KBM-7 (cell line): Measurements from ENCODE around the gene POC1A.

Source experiments
- DNase-seq: peaks from one replicate; pipeline ENCODE4 v3.0.0-alpha.2; 2015
- in situ Hi-C: fragments of 300-500 bp; cut with MboI; formaldehyde crosslinking; loops from 2 replicates; pipeline ENCODE4 v1.14.3; 2020; ENCODE audit warnings: low sequenced_read_pairs, low pct_unique_long_range_greater_than_20kb, mixed read lengths

Gene POC1A

DNA sequence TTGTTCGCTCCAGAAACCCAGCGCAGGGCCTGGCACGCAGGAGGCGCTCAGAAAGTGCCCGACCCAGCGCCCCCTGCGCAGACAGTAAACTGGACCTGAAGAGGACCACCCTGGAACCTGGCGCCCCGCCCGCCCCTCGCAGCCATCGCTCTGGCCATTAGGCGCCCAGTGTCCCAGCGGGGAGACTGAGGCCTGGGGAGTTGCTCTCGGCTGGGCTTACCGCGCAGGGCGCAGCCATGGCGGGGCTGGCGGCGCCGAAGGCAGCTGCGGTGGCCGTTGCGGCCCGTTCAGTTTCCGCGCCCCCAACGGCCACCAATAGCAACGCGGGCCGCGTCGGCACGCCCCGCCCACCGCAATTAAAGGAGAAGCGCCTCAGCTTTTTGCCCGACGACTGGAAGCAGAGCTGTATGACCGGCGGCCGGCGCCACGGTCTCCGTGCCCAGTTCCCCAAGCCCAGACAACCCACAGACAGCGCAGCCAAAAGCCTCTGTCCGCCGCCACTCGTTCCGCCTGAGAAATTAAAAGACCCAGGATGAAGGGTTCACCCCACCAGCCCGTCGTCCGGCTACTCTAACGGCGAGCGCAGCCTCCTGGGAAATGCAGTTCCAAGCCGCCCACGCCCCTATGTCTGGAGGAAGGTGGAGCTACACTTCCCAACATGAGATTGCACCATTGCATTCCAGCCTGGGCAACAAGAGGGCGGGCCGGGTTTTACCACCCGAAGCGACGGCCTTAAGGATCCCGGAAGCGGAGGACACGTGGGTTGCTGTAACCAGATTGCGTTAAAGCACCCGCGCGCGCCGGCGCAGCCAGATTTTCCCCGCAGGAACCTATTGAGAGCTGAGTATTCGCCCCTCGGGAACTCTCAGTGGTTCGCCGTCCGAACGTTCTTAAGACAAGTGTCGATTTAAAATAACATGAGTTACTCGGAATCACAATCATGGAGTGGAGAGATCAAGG, at the start of gene POC1A:
Gene POC1A, minus strand, starts transcription at position 289 of the 960 bp plus-strand sequence. Its CDS starts 51 bp downstream, at position 238.
- in situ Hi-C loops = no loop called here
- peak; percentile 98 for DNase-seq

DNA sequence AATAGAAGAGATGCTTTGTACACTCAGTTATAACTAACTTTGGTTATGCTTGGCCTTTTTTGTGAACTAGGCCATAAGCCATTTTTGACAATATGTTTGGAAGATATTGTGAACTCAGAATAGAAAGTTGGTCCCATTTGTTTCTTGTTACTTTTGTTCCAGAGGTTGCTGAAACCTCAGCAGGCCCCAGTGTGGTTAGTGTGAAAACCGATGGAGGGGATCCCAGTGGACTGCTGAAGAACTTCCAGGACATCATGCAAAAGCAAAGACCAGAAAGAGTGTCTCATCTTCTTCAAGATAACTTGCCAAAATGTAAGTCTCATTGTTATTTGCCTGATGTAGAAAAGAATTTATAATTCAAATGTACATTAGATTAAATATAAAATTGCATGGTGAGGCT, 49.5 kb upstream of the POC1A start:
- in situ Hi-C loops = no loop called here
- no peak for DNase-seq

- in situ Hi-C loops = no loop called here
- peak; percentile 84 for DNase-seq
Measured at GRCh38 chr3:52202384-52203077, 48.3 kb upstream of the POC1A start.

- no peak for DNase-seq
- in situ Hi-C loops = no loop called here
Measured at GRCh38 chr3:52200981-52201679, 46.9 kb upstream of the POC1A start.

DNA sequence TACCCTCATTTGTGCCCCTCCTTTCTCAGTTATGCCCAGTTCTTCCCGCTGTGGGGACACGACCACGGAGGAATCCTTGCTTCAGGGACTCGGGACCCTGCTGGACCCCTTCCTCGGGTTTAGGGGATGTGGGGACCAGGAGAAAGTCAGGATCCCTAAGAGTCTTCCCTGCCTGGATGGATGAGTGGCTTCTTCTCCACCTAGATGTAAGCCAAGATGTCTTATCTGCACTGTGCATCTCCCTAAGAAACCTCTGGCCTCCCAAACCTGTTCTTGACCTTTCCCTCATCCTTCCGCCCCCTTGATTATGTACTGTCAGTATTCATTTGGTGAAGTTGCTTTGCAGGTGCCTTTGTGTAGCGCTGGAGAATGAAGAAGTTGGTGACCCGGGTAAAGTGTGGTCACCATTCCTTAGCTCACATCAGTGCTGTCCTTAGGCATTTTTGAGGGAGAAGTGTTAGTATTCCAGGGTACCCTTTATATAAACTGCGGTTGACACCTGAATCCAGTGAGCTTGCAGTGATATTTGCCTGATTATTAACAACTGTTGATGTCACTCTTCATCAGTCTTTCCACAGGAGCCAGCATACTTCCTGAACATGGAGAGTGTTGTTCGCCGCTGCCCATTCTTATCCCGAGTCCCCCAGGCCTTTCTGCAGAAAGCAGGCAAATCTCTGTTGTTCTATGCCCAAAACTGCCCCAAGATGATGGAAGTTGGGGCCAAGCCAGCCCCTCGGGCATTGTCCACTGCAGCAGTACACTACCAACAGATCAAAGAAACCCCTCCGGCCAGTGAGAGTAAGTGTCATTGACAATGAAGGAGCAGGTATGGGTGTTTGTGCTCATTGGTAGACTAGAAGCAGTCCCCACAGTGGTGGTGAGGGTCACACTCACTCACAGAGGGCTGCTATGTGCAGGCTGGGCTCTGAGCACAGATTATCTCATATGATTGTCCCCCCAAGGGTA, 44.7 kb upstream of the POC1A start:
- DNase-seq = no peak
- in situ Hi-C loops = no loop called here

DNA sequence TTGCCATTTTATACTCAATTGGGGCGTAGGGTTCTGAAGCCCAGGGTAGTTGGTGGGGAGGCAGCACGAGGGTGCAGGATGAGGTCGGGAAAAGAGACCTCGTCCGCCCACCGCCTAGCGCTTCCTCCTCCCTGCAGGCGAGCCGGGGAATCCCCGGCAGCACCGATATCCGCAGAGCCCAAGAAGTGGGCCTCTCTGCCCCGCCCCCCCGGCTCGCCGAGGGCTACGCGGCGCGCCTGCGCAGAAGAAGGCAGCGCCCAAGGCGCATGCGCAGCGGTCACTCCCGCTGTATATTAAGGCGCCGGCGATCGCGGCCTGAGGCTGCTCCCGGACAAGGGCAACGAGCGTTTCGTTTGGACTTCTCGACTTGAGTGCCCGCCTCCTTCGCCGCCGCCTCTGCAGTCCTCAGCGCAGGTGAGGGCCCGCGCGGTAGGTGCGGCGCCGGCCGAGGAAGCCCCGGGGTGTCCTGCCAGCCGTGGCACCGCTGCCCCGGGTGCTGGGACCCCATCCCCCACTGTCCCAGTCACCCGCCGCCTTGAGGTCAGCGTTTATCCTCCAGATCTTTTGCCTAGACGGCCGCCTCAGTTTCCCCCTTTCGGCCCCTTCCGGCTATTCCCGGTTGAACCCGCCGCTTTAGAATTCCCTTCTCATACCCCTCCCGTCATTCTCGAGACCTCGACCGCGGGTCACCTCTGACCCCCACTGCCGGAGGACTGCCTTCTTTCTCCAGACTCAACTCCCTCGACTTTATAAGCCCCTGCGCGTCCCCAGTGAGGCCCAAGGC, 43.8 kb upstream of the POC1A start, which contains the start of gene ALAS1:
Gene ALAS1, plus strand, starts transcription at position 319 of the 784 bp plus-strand sequence. CDS start 1,082 bp downstream, outside the sequence.
- in situ Hi-C loops = no loop called here
- peak; percentile 95 for DNase-seq

GRCh38 chr3:52197499-52197841, 43.2 kb upstream of the POC1A start:
- no peak for DNase-seq
- in situ Hi-C loops = no loop called here

- in situ Hi-C loops = no loop called here
- DNase-seq = no peak
Measured at GRCh38 chr3:52196977-52197376, 42.8 kb upstream of the POC1A start.

DNA sequence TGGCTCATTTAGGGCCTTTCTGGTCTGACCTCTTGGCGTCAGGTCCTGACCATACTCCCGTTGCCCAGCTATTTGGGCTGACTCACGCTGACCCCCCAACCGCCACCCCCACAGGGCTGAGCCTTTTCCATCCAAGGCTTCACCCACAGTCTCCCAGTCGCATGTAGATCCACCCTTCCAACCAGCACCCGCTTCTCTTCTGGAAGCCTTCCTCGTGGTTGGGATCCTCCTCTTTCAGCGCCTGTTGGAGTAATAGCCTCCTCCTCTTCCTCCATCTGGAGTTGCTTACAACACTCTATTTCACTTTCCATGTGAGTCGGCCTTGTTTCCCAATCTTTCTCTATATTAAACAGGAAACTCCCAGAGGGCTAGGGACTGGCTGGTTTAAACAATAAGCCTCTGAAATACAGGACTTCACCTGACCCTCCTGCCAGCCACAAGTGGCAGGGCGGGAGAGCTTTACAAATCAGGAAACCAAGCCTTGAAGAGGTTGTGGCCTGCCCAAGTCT, 41.7 kb upstream of the POC1A start:
- in situ Hi-C loops = no loop called here
- DNase-seq = no peak

DNA sequence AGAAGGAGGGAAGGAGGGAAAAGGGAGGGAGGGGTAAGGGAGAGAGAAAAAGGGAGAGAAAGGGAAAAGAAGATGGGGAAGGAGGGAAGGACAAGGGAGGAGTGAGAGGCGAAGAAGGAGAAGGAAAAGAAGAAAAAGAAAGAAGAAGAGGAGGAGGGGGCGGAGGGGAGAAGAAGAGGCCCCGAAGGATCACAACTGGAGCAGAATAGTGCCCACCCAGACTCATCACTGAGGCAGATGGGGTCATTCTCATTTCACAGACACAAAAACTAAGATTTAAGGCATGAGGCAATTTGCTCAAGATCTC, 41.0 kb upstream of the POC1A start:
- DNase-seq = no peak
- in situ Hi-C loops = no loop called here

GRCh38 chr3:52194485-52195290, 40.5 kb upstream of the POC1A start:
- in situ Hi-C loops = no loop called here
- no peak for DNase-seq

- in situ Hi-C loops = no loop called here
Measured at GRCh38 chr3:52193065-52193464, 38.8 kb upstream of the POC1A start.

GRCh38 chr3:52191663-52192062, 37.4 kb upstream of the POC1A start:
- no peak for DNase-seq
- in situ Hi-C loops = no loop called here

More at GRCh38 chr3:52193065-52193464, 38.8 kb upstream of the POC1A start:
- no peak for DNase-seq

DNA sequence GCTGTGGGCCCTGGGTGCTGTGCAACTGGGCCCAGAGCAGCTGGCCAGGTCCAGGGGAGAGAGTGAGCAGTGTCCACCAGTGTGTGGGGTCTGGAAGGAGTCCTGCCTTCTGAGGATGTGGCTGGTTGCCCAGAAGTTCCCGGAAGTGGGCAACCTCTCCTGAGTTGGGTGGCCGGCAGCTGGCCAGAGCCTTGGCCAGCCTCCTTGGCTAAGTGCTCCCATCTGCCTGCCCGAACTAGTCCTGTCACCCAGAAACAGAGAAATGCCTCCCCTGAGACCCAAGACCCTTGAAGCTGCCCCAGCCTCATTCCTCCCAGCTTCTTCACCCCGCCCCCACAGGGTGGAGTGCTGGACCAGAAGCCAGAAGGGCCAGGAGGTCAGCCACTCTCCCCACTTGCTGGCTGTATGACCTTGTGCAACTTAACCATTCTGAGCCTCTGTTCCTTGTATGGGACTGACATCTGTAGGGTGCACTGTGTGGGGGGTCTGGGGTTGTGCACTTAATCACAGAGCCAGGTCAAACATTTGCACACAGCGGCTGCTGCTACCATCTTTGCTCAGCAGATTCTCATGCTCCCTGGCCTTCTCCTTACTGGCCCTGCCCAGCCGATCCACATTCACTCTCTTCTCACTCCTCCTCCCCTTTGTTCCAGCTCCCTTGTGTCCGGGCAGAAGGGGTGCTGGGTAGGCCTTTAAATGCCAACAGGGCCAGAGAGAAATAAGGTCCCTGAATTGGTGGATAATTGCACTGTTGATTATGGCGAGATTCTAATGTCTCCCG, 36.3 kb upstream of the POC1A start:
- DNase-seq = no peak
- in situ Hi-C loops = no loop called here

- DNase-seq = no peak
- in situ Hi-C loops = no loop called here
Measured at GRCh38 chr3:52188556-52188955, 34.3 kb upstream of the POC1A start.

GRCh38 chr3:52186729-52187128, 32.5 kb upstream of the POC1A start:
- DNase-seq = no peak
- in situ Hi-C loops = no loop called here
